Measurements from ENCODE around the gene CRACR2B.

DNA sequence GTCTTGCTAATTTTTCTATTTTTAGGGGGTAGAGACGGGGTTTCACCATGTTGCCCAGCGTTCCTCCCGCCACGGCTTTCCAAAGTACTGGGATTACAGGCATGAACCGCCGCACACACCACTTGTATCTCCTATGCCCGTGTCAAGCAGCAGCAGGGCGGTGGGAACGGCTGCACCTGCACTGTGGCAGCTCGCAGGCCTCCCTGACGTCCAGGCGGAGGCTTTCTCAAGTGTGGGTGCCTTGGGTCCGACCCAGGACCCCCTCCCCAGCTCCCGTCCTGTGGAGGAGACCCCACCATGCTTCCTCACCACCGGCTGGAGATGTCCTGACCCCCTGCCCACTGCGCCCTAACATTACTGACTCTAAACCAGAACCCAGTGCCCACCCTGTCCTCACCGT lies 40.7 kb downstream of the CRACR2B start:
- TF ChIP-seq, protein P1, sequence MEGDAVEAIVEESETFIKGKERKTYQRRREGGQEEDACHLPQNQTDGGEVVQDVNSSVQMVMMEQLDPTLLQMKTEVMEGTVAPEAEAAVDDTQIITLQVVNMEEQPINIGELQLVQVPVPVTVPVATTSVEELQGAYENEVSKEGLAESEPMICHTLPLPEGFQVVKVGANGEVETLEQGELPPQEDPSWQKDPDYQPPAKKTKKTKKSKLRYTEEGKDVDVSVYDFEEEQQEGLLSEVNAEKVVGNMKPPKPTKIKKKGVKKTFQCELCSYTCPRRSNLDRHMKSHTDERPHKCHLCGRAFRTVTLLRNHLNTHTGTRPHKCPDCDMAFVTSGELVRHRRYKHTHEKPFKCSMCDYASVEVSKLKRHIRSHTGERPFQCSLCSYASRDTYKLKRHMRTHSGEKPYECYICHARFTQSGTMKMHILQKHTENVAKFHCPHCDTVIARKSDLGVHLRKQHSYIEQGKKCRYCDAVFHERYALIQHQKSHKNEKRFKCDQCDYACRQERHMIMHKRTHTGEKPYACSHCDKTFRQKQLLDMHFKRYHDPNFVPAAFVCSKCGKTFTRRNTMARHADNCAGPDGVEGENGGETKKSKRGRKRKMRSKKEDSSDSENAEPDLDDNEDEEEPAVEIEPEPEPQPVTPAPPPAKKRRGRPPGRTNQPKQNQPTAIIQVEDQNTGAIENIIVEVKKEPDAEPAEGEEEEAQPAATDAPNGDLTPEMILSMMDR (IDR thresholded peaks at IDR 0.05; ENCODE audit: low read depth, low read length, poor library complexity, severe bottlenecking) = no peak
- no peak for TF ChIP-seq EZH2phosphoT487 (IDR thresholded peaks at IDR 0.05; ENCODE audit: borderline replicate concordance, low read length)

All from DOHH2 (cell line).